Endothelial cell of hepatic sinusoid (primary cell): ENCODE data around the gene BRPF1.

Source experiments
- in situ Hi-C: cut with HindIII; loops from 2 replicates; pipeline ENCODE4 v1.10.0; 2017; ENCODE audit warnings: low sequenced_read_pairs

The BRPF1 gene

DNA sequence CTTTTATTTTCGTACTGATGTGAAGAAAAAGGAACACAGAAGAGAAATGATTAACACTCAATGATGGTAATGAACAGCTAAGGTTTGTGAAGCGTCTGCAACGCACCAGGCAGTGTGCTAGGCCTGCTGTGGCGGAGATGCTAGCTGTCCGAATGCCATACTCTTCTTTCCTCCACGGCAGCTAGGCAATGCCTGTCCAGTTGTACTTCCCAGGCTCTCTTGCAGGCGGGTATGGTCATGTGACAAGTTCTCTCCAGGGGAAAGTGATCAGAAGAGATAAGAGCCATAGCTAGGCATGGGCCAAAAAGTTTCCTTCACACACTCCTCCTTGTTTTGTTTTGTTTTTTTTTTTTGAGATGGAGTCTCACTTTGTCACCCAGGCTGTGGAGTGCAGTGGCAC lies 54.1 kb downstream of the BRPF1 start:
- in situ Hi-C loops: no loop called here

GRCh38 chr3:9786209-9786739 lies 54.7 kb downstream of the BRPF1 start:
- in situ Hi-C loops: no loop called here

- in situ Hi-C loops: no loop called here
Measured at GRCh38 chr3:9786825-9787669, 55.5 kb downstream of the BRPF1 start.

- in situ Hi-C loops: no loop called here
Measured at GRCh38 chr3:9787714-9788113, 56.2 kb downstream of the BRPF1 start.

DNA sequence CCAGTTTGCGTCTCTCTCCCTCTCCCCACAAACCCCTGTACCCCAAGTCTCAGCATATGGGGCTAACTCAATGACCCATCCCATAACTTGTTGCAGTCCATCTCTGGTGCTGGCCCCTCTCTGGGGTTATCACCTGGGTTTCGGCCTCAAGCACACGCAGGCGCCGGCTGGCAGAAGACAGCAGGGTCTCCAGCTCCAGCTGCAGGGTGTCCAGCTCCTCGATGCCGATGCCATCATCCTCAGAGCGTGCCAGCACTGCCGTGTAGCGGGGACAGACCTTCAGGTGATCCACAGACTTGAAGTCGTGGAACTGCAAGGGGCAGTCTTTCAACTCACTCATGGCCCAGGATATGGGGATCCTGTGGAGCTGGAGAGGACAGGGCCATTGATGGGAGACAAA lies 59.6 kb downstream of the BRPF1 start:
- in situ Hi-C loops: no loop called here

DNA sequence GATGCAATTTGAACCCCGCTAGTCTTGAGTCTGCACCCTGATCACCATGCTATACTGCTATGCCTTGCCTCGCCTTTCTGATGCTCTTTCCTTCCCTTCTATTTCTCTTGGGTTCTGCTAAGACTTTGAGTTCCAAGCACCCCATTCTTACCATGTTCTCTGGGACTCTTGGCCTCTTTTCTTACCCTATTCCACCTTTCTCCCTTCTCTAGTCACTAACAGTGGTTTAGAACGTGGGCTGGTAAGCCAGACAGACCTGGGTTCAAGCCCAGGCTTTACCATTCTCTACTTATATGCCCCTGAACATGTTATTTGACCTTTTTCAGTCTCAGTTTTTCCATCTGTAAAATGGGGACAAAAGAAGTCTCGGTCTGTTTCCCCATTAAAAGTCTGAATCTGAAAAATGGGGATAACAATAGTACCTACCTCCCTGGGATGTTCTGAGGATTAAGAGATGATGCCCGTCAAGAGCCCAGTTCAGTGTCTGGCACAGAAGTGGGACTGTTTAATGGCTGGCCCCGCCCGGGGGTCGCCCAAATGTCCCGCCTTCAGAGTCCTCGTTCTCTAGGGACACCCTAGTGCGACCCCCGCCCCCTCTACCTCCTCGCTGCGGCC lies 60.4 kb downstream of the BRPF1 start:
- in situ Hi-C loops: no loop called here

GRCh38 chr3:9792405-9793160 lies 61.0 kb downstream of the BRPF1 start, which contains the start of the genes ARPC4 and TADA3:
Gene ARPC4, plus strand, starts transcription at chr3:9793082. Its CDS starts 40 bp downstream, at chr3:9793122.
Gene TADA3, minus strand, starts transcription at chr3:9792473. Its CDS starts 1,007 bp downstream, at chr3:9791466.
- in situ Hi-C loops: no loop called here

DNA sequence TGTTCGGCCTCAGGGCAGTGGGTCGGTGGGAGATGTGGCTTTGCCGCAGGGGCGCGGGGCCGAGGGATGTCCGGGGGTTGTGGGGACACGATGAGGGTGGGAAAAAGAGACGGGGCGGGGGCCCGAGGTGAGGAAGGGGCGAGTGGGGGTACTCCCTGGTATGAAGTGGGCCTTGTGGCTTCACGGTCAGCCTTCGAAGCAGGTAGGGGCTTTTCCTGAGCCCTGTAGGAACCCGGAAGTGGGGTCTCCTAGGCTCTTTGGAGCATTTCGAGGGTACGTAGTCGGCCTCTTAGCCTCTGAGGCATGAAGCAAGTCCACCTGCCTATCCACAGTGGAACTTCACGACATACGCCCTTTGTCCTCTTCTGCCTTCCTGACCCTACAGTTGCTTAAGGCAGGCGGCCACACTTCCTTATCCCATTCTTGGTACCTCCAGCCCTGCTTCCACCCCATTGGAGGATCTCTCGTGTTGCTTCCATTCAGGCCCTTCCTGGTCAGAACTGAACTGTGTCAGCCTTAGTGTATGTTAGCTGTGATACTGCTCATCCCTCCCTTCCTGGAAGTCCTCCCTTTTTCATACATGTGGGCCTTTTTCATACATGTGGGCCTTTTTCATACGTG lies 61.7 kb downstream of the BRPF1 start:
- in situ Hi-C loops: no loop called here

- in situ Hi-C loops: no loop called here
Measured at GRCh38 chr3:9794400-9794799, 62.9 kb downstream of the BRPF1 start.

GRCh38 chr3:9795207-9795606 lies 63.7 kb downstream of the BRPF1 start:
- in situ Hi-C loops: no loop called here

DNA sequence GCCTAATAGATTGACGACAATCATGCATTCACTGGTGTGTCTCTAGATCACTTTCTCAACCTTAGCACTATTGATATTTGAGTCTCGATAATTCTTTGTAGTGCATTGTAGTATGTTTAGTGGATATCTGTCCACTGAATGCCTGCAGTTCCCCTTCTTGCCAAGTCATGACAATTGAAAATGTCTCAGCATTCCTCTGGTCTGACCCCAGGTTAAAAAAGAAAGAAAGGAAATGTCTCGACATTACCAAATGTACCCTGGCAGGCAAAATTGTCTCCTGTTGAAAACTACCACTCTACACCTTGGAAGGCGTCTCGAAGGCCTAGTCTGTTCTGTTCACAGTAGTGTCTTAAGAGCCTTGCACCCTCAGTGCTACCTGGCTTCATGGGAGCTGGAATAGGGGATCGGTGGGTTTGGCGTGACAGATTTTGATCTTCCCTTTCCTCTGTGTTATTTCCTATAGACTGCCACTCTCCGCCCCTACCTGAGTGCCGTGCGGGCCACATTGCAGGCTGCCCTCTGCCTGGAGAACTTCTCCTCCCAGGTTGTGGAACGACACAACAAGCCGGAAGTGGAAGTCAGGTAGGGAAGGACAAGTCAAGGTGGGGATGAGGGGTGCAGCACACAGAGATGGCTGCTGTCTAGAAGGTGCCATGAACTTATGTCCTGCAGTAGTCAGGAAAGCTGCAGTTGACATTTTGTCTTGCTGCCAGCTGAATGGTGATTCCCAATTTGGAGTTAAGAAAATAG lies 65.8 kb downstream of the BRPF1 start:
- in situ Hi-C loops: no loop called here
